GM12878 (cell line): ENCODE data around the gene RASIP1. TPM values are rescaled to one million over a fixed set of nuclear protein-coding genes. Genes with fewer than 3 reads are reported as not detected.

ENCODE experiments used
- ATAC-seq: fragments of 200-7000 bp; cut with Tn5 transposase; 3 replicates; pipeline ENCODE4 v1.9.1; 2020; ENCODE audit warnings: mild to moderate bottlenecking, moderate library complexity
- BruUV-seq: library from RNA; stranded (reverse); fragments of 400-500 nt; replicated peaks from 2 replicates; lab custom pipeline; 2021; lab: Mats Ljungman, UMichigan
- CTCF ChIA-PET: fragments of 300-600 bp; sonication (Branson Sonifier 250); formaldehyde crosslinking; extraction: SDS; loops from one replicate; lab custom pipeline; 2021; ENCODE audit warnings: inconsistent platforms; lab: Yijun Ruan, JAX
- POLR2A ChIA-PET: fragments of 350-600 bp; formaldehyde crosslinking; extraction: SDS; loops from one replicate; lab custom pipeline; 2021; ENCODE audit warnings: inconsistent platforms; lab: Charles Lee
- RAD21 ChIA-PET: fragments of 300-600 bp; sonication (Branson Sonifier 250); formaldehyde crosslinking; loops from one replicate; lab custom pipeline; 2023; ENCODE audit warnings: antibody characterized with exemption; ENCODE audit not compliant: unreplicated experiment; lab: Charles Lee
- SMC1A ChIA-PET: fragments of 300-600 bp; sonication (Branson Sonifier 250); formaldehyde crosslinking; loops from one replicate; lab custom pipeline; 2023; ENCODE audit not compliant: unreplicated experiment, uncharacterized antibody; lab: Charles Lee
- DNase-seq: peaks from one replicate; pipeline ENCODE4 v3.0.0-alpha.2; 2011; ENCODE audit warnings: low read depth, low spot score
- FAIRE-seq: peaks from 3 replicates; lab custom pipeline; 2011; peaks lifted over from hg19 to GRCh38; lab: Jason Lieb, UNC
- H2AFZ ChIP-seq: 2 replicates; pipeline ENCODE4 v1.6.0; 2011; ENCODE audit warnings: low read depth, low read length, control low read depth; ENCODE audit not compliant: control insufficient read depth
- H3K27ac ChIP-seq: 2 replicates; pipeline ENCODE4 v1.5.1; 2011; ENCODE audit warnings: control low read depth; ENCODE audit not compliant: control insufficient read depth, insufficient read depth
- H3K27me3 ChIP-seq, 2 experiments: replicated peaks in 1 of 2; 2 replicates each; pipeline versions ENCODE4 v1.6.0 to v1.6.1; 2011; ENCODE audit warnings: low read length in 1 of 2; ENCODE audit not compliant: control insufficient read depth in 2 of 2, insufficient read depth in 2 of 2
- H3K36me3 ChIP-seq, 2 experiments: 2 replicates each; pipeline ENCODE4 v1.5.1; 2011; ENCODE audit warnings: low read length in 1 of 2; ENCODE audit not compliant: control insufficient read depth in 2 of 2, insufficient read depth in 2 of 2
- H3K4me1 ChIP-seq: 2 replicates; pipeline ENCODE4 v1.6.1; 2011; ENCODE audit warnings: mild to moderate bottlenecking, low read length, moderate library complexity, mixed read lengths; ENCODE audit not compliant: control insufficient read depth, insufficient read depth
- H3K4me2 ChIP-seq: 2 replicates; pipeline ENCODE4 v1.6.0; 2011; ENCODE audit warnings: control low read depth; ENCODE audit not compliant: control insufficient read depth, insufficient read depth
- H3K4me3 ChIP-seq: fragments of 200-600 bp; sonication (generic); 2 replicates; pipeline ENCODE4 v1.5.1; 2016
- H3K79me2 ChIP-seq: 2 replicates; pipeline ENCODE4 v1.6.0; 2011; ENCODE audit warnings: low read length; ENCODE audit not compliant: control insufficient read depth, insufficient read depth
- H3K9ac ChIP-seq: 2 replicates; pipeline ENCODE4 v1.8.0; 2011; ENCODE audit warnings: low read length, control low read depth, mixed read lengths; ENCODE audit not compliant: control insufficient read depth, insufficient read depth
- H3K9me3 ChIP-seq: replicated peaks from 3 replicates; pipeline ENCODE4 v1.5.1; 2011; ENCODE audit warnings: mild to moderate bottlenecking, low read length; ENCODE audit not compliant: control insufficient read depth, insufficient read depth
- H4K20me1 ChIP-seq: 2 replicates; pipeline ENCODE4 v1.6.0; 2011; ENCODE audit not compliant: control insufficient read depth, insufficient read depth
- SREBF1 ChIP-seq: IDR thresholded peaks from 2 replicates; pipeline ENCODE4 v1.6.1; 2012; ENCODE audit warnings: mild to moderate bottlenecking, low read length
- TAF1 ChIP-seq: IDR thresholded peaks from 2 replicates; pipeline ENCODE4 v1.6.1; 2011; ENCODE audit warnings: mild to moderate bottlenecking, low read depth, low read length, borderline replicate concordance
- WGBS: methylation state at CpG from one replicate; pipeline ENCODE4 v1.1.6; 2016; ENCODE audit warnings: low lambda C conversion rate; ENCODE audit not compliant: insufficient replicate concordance, insufficient coverage; ENCODE audit errors: missing lambda C conversion rate; 5-methylcytosine and 5-hydroxymethylcytosine counted together
- in situ Hi-C: fragments of 300-500 bp; cut with MboI; formaldehyde crosslinking; loops from 9 replicates; pipeline ENCODE4 v1.14.3; 2018; ENCODE audit warnings: mixed read lengths
- intact Hi-C: fragments of 100-400 bp; cut with micrococcal nuclease; formaldehyde crosslinking; loops from one replicate; pipeline ENCODE4 v1.14.2; 2022; ENCODE audit not compliant: unreplicated experiment
- polyA plus RNA-seq, 11 experiments: library from polyadenylated mRNA; depleted of rRNA in 4 of 11; unstranded in 6 of 11; stranded (reverse) in 5 of 11; fragments of >200 nt; fragmentation: Nextera tagmentation in 4 of 11; fragmentation: Illumina TruSeq in 1 of 11; extraction: Ambion mirVana in 4 of 11; extraction: Trizol in 1 of 11; gene quantifications; 1 replicate in 1 of 11; 2 replicates in 10 of 11; pipeline versions ENCODE4 v1.2.1 to v1.2.3, GENCODE V29; 2011 to 2016; ENCODE audit warnings: inconsistent platforms in 2 of 11, missing spikeins in 2 of 11, low read depth in 1 of 11
- total RNA-seq, 4 experiments: library from RNA; depleted of rRNA in 3 of 4; stranded (reverse); fragments of >200 nt in 3 of 4; fragmentation: Illumina TruSeq in 1 of 4; extraction: Trizol in 1 of 4; gene quantifications; 2 replicates each; pipeline versions ENCODE4 v1.2.1 to v1.2.3, GENCODE V29; 2013 to 2021
- TF ChIP-seq, protein P1 (sequence below): IDR thresholded peaks from 2 replicates; pipeline ENCODE4 v1.6.1; 2011; ENCODE audit warnings: mild to moderate bottlenecking, low read depth, low read length, moderate library complexity; ENCODE audit not compliant: insufficient replicate concordance

Gene RASIP1
- total and polyA plus RNA-seq, 10 of the 15 experiments (the other 5 are each of a cell fraction or from before 2014, with no cell fraction given), result 0.08 TPM; not detected in 9

- Histone ChIP-seq H3K4me2 (no peak overlapping the region), H3K79me2 (no peaks in the 10 kb centered on the region), H3K27me3 (peaks cover 6 to 9% of the 10 kb centered on the region in 2 experiments; a peak in 3 of 4 replicates), H2AFZ (no peak overlapping the region), H3K4me1 (peaks cover 5% of the 10 kb centered on the region), H3K9ac (no peak overlapping the region), H3K4me3 (no peak overlapping the region), H3K36me3 (no peaks in the 10 kb centered on the region), H4K20me1 (no peaks in the 10 kb centered on the region), H3K9me3 (no peaks in the 10 kb centered on the region; the same call in 2 of the 3 replicates), H3K27ac (no peak overlapping the region)
- no peak for DNase-seq
- ChIA-PET SMC1A (no interaction called here), CTCF (interaction anchor here (1.3 kb wide), 1 partner anchor 63 kb away, joined by 3 read pairs; no protein-coding TSS in a partner anchor), POLR2A (no interaction called here), RAD21 (no interaction called here)
- WGBS, result 73% methylated on average over 21 of the region's 22 CpGs
- no TSS peak for BruUV-seq
- FAIRE-seq, result no peak
- in situ Hi-C loops (no loop called here), intact Hi-C loops (no loop called here)
- no peak for TF ChIP-seq SREBF1
- no peak for ATAC-seq
These were observed 2.9 kb downstream of the RASIP1 start for GRCh38 chr19:48737360-48737998.

- ChIA-PET CTCF (no interaction called here), POLR2A (interaction anchor here (0.6 kb wide), 1 partner anchor 538 kb away, joined by 5 read pairs; no protein-coding TSS in a partner anchor)
- Histone ChIP-seq H3K9me3 (no peaks in the 10 kb centered on the region; the same call in 2 of the 3 replicates), H3K27ac (no peak overlapping the region)
- DNase-seq, result no peak
- no peak for TF ChIP-seq SREBF1
- TF ChIP-seq, protein P1, sequence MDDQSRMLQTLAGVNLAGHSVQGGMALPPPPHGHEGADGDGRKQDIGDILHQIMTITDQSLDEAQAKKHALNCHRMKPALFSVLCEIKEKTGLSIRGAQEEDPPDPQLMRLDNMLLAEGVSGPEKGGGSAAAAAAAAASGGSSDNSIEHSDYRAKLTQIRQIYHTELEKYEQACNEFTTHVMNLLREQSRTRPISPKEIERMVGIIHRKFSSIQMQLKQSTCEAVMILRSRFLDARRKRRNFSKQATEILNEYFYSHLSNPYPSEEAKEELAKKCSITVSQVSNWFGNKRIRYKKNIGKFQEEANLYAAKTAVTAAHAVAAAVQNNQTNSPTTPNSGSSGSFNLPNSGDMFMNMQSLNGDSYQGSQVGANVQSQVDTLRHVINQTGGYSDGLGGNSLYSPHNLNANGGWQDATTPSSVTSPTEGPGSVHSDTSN, result no peak
- no peak for TF ChIP-seq TAF1
- TF ChIP-seq, all 136 proteins: peak for 0
- intact Hi-C loops, result no loop called here
- Histone ChIP-seq H3K27me3 (peaks cover 4 to 5% of the 10 kb centered on the region in 2 experiments; a peak in 3 of 4 replicates), H3K9ac (no peak overlapping the region), H4K20me1 (no peaks in the 10 kb centered on the region), H3K4me2 (no peak overlapping the region), H2AFZ (no peak overlapping the region), H3K4me1 (peaks cover 5% of the 10 kb centered on the region), H3K79me2 (no peaks in the 10 kb centered on the region), H3K4me3 (no peak overlapping the region), H3K36me3 (no peaks in the 10 kb centered on the region)
- WGBS, result 89% methylated on average over 35 of the region's 38 CpGs
- ChIA-PET RAD21 (no interaction called here), SMC1A (interaction anchor here (0.6 kb wide), 1 partner anchor 53 kb away, joined by 3 read pairs; no protein-coding TSS in a partner anchor)
- FAIRE-seq (no peak), ATAC-seq (no peak)
- no TSS peak for BruUV-seq
- in situ Hi-C loops, result no loop called here
These were observed 5.3 kb downstream of the RASIP1 start for GRCh38 chr19:48735031-48735615.
